A673 (cell line): ENCODE results near the gene MTHFD1.
"Not testable (repeated sequence)": the region's sequence is repeated elsewhere in the genome, so short reads cannot be mapped to it uniquely, and the experiment has no call there.

ENCODE experiments used
- CTCF ChIP-seq: fragments of 300-800, 200-600 bp; sonication (generic); conservative IDR thresholded peaks from 2 replicates; pipeline ENCODE4 v1.5.1; 2017; ENCODE audit warnings: low read depth, mild to moderate bottlenecking, antibody characterized with exemption, low read length, moderate library complexity, mixed read lengths
- EZH2 ChIP-seq: fragments of 200-600 bp; sonication (generic); IDR thresholded peaks from 2 replicates; pipeline ENCODE4 v1.6.1; 2017; ENCODE audit warnings: borderline replicate concordance, low read depth, mild to moderate bottlenecking, mixed read lengths, antibody characterized with exemption, low read length; ENCODE audit not compliant: poor library complexity, severe bottlenecking

- not testable (repeated sequence) for TF ChIP-seq CTCF, EZH2
Measured at GRCh38 chr14:64393189-64393726, 5.1 kb downstream of the MTHFD1 start.
